ENCODE results near the gene PTPRK.
"Not testable (repeated sequence)": the region's sequence is repeated elsewhere in the genome, so short reads cannot be mapped to it uniquely, and the experiment has no call there.

Gene PTPRK

GRCh38 chr6:127954082-127954481 is 566.3 kb downstream of the PTPRK start:
- DNase-seq (ENCODE audit: low read depth) = no peak

GRCh38 chr6:127952831-127953230 is 567.6 kb downstream of the PTPRK start:
- no peak for DNase-seq (ENCODE audit: low read depth)

GRCh38 chr6:127952176-127952575 is 568.2 kb downstream of the PTPRK start:
- no peak for DNase-seq (ENCODE audit: low read depth)

GRCh38 chr6:127951172-127951917 is 569.1 kb downstream of the PTPRK start:
- no peak for DNase-seq (ENCODE audit: low read depth)

- DNase-seq (ENCODE audit: low read depth) = no peak
Observed at GRCh38 chr6:127950566-127951145, 569.7 kb downstream of the PTPRK start.

- no peak for DNase-seq (ENCODE audit: low read depth)
Observed at GRCh38 chr6:127949251-127949650, 571.1 kb downstream of the PTPRK start.

GRCh38 chr6:127946388-127946787 is 574.0 kb downstream of the PTPRK start:
- DNase-seq (ENCODE audit: low read depth) = no peak

GRCh38 chr6:127945434-127946097 is 574.8 kb downstream of the PTPRK start:
- no peak for DNase-seq (ENCODE audit: low read depth)

GRCh38 chr6:127941228-127941627 is 579.2 kb downstream of the PTPRK start:
- DNase-seq (ENCODE audit: low read depth) = no peak

GRCh38 chr6:127939442-127940066 is 580.8 kb downstream of the PTPRK start:
- no peak for DNase-seq (ENCODE audit: low read depth)

GRCh38 chr6:127938701-127939100 is 581.7 kb downstream of the PTPRK start:
- DNase-seq (ENCODE audit: low read depth) = no peak

GRCh38 chr6:127937747-127938146 is 582.7 kb downstream of the PTPRK start:
- no peak for DNase-seq (ENCODE audit: low read depth)

GRCh38 chr6:127937102-127937501 is 583.3 kb downstream of the PTPRK start:
- no peak for DNase-seq (ENCODE audit: low read depth)

GRCh38 chr6:127934956-127935355 is 585.4 kb downstream of the PTPRK start:
- no peak for DNase-seq (ENCODE audit: low read depth)

- no peak for DNase-seq (ENCODE audit: low read depth)
Observed at GRCh38 chr6:127933852-127934840, 586.3 kb downstream of the PTPRK start.

- DNase-seq (ENCODE audit: low read depth) = no peak
Observed at GRCh38 chr6:127933137-127933536, 587.3 kb downstream of the PTPRK start.

- DNase-seq (ENCODE audit: low read depth) = no peak
Observed at GRCh38 chr6:127932708-127933107, 587.7 kb downstream of the PTPRK start.

GRCh38 chr6:127926441-127926840 is 594.0 kb downstream of the PTPRK start:
- not testable (repeated sequence) for DNase-seq (ENCODE audit: low read depth)

- no peak for DNase-seq (ENCODE audit: low read depth)
Observed at GRCh38 chr6:127924440-127924839, 596.0 kb downstream of the PTPRK start.

- DNase-seq (ENCODE audit: low read depth) = no peak
Observed at GRCh38 chr6:127924031-127924430, 596.4 kb downstream of the PTPRK start.

- DNase-seq (ENCODE audit: low read depth) = no peak
Observed at GRCh38 chr6:127923135-127923534, 597.3 kb downstream of the PTPRK start.

- no peak for DNase-seq (ENCODE audit: low read depth)
Observed at GRCh38 chr6:127921982-127922381, 598.4 kb downstream of the PTPRK start.

Data from activated T-cell treated with anti-CD3 and anti-CD28 coated beads for 48 hours (primary cell).